GM18517 (cell line): ENCODE data around the gene GPR137C.

ENCODE experiments used
- ATAC-seq: cut with Tn5 transposase; IDR thresholded peaks from one replicate; pipeline ENCODE4 v1.9.1; 2021; ENCODE audit warnings: mild to moderate bottlenecking, moderate library complexity; ENCODE audit not compliant: unreplicated experiment

The GPR137C gene, protein sequence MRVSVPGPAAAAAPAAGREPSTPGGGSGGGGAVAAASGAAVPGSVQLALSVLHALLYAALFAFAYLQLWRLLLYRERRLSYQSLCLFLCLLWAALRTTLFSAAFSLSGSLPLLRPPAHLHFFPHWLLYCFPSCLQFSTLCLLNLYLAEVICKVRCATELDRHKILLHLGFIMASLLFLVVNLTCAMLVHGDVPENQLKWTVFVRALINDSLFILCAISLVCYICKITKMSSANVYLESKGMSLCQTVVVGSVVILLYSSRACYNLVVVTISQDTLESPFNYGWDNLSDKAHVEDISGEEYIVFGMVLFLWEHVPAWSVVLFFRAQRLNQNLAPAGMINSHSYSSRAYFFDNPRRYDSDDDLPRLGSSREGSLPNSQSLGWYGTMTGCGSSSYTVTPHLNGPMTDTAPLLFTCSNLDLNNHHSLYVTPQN

DNA sequence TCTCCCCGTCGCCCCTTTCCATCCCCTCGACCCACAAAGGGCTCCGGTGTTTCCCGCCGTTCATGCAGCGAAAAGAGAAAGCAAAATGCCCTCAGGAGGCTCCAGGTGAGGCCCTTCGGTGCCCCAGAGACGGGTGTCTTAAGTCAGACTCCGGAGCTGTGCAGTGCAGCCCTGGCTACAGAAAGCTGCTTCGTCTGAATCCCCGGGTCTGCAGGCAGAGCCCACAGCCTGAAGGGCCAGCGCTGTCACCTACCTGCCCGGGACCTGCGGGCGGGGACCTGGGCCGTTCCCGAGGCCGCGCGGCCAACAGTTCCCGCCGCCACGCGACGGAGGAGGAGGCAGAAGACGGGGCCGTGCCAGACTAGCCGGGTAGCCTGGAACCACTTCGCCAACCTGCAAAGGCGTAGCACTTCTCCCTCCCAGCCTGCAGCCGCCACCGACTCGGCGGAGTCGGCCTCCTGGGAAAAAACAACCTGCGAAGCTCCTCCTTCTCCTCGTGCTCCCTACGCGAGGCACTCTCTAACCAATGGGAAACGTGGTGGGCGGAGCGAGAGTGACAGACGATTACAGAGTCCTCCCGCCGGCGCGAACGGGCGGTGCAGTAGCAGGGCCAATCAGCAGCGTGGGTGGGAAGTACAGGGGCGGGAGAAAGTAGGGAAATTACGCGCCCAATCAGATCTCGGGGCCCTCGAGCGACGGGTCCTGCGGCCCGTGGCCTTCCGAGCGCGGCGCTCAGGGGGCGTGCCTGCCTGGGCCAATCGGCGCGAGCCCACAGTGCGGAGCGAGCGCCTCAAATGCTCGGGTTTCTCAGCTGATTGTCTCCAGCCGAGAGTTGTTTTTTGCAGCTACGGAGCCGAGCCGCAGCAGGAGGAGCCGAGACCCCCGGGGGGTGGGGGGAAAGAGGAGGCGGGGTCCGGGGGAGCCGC is at the start of gene GPR137C, which contains the start of gene TXNDC16:
GPR137C (plus strand) TSS at position 774 of the 926 bp plus-strand sequence. CDS start 312 bp downstream, outside the sequence.
TXNDC16 (minus strand) TSS at position 443 of the 926 bp plus-strand sequence. CDS start 8,948 bp downstream, outside the sequence.
- peak; percentile 97 for ATAC-seq

DNA sequence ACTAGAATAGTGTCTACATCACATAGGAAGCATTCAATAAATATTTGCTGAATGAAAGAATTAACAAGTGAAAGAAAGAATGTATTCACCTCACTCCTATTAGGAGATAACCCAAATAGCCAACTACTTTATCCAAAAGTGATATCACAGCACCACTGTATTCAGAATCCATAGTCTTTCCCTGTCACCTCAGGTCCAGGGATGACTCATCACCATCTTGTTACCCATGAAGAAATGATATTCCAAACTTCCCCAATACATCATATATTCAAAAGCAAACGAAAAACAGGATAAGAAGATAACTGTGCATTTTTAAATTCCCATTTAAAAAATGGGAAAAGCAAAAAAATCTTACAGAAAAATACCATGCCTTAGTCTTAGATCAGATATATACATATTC is 39.4 kb upstream of the GPR137C start:
- no peak for ATAC-seq

DNA sequence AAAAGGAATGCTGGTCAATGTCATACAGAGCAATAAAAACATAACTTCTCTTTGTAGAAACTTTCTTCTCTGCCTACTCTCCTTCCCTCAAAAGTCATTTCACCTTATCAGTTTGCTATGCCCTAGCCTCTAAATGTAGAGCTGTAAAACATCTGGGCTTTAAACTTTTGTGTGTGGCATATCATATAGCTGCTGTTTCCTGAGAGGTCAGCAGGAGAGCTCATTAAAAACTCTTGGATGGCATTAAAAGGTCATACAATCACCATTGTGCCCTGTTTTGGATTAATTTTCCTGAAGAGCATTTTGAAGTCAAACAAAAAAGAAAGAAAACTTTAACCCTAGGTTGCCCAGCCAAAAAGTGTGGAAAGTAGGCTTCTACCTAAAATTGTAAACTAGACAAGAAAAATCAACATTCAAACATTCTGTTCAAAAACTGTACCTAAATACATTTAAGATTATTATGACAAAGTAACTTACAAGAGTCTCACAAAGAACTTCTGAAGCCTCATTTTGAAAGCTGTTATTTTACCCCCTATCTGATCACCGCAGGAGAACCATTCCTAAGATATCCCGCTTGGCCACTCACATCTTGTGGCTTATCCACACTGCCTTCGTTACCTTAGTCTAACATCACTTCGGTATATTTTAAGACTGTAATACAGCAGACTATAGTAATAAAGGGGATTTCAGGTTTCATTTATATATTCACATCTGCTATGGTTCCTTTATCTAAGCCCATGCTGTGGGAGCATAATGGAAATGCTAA is 38.4 kb upstream of the GPR137C start:
- ATAC-seq: no peak

DNA sequence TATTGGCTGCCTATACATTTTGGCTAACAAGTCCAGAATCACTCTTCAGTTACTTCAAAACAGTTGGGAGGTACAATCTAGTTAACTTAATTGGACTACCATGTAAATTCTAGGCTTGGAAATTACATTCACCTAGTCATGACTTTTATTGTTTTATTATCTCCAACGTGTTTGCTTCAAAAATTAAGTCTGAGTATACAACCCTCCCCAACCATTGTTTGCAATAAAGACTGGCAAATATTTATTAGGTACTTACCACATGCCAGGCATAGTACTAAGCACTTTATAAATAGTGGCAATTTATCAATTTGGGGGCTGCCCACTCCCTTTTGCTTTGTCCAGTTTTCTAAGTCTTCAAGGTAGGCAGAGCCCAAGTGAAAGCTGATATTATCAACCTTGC is 30.6 kb upstream of the GPR137C start:
- ATAC-seq: no peak

DNA sequence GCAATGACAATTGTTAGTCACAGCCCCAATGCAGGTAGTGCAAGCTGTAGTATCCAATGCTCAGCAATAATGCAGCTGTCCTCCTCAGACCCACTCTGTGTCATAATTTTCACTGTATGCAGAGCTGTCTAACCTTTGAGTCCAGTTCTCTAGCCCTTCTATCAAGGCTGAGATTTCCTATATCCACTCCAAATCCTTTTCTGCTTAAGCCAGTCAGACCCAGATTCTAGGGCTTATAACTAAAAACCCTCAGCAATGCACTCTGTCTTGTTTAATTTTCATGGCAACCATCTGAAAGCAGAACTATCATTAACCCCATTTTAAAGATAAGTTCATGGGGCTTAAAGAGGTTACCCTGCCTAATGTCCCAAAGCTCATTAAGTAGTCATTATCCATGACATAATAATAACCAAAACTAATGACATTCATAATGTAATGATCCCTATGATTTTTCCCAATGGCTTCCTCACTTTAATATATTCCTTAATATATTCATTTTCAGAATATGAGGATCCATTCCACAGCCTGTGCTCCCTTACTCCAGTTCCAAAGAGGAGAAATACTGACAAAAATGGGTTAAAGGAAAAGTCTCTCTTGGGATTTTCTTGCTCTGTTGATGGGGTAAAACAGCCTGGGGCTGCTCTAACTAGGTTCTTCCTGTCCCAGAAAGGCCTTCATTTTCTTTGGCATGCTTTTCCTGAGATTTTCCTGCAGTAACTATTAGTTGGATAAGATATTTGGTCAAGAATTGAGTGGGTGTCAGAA is 29.9 kb upstream of the GPR137C start:
- ATAC-seq: no peak

DNA sequence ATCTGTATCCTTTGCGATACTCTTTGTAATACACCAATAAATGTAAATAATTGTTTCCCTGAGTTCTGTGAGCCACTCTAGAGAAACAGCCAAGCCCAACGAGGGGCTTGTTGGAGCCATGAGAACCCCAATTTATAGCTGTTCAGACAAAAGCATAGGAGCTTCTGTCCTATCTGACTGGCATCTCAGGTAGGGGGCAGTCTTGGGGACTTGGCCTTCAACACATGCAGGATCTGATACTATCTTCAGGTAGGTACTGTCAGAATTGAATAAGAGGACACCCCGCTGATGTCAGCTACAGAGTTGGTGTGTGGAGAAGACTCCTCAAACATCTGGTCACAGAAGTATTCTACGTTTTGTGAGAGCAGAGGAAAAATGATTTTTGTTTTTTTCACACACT is 25.6 kb upstream of the GPR137C start:
- ATAC-seq: no peak

DNA sequence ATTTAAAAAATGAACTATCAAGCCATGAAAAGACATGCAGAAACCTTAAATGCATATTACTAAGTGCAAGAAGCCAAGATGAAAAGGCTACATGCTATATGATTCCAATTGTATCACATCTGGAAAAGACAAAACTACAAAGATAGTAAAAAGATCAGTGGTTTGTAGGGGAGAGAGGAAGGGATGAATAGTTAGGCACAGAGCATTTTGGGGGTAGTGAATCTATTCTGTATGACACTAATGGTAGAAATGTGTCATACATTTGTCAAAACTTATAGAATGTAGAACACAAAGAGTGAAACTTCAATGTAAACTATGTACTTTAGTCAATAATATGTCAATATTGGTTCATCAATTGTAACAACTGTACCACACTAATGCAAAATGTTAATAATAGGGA is 21.2 kb upstream of the GPR137C start:
- no peak for ATAC-seq

DNA sequence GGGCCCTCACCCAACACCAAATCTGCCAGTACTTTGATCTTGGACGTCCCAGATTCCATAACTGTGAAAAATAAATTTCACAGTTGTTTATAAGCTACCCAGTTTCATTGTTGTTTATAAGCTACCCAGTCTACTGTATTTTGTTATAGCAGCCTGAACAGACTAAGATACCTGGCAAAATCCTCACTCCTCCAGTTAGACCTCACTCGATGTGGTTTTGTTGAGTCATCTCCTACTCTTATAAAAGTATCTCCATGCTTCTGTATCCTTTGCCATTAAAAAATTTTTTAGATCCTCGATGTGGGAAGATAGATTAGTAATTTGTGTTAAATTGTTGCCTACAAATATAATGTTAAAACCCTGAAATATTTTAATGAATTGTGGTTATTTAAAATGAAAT is 16.4 kb upstream of the GPR137C start:
- no peak for ATAC-seq

DNA sequence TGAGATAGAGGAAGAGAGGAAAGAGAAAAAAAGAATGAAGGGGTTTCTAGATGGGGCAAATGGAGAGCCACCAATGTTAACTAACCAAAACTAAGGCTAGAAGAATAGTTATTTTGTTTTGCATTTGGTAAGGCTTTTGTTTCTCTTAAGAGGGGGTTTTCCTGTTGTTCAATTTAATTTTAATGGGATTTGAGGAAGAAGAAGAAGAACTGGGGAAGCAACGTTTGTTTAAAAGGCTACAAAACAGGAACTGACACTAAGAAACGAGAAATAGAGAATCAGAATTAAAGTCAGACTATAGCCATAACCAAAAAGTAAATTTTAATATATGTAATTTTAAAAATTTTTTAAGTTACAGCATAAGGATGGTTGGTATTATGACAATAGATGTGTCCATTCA is 14.0 kb upstream of the GPR137C start:
- ATAC-seq: no peak

DNA sequence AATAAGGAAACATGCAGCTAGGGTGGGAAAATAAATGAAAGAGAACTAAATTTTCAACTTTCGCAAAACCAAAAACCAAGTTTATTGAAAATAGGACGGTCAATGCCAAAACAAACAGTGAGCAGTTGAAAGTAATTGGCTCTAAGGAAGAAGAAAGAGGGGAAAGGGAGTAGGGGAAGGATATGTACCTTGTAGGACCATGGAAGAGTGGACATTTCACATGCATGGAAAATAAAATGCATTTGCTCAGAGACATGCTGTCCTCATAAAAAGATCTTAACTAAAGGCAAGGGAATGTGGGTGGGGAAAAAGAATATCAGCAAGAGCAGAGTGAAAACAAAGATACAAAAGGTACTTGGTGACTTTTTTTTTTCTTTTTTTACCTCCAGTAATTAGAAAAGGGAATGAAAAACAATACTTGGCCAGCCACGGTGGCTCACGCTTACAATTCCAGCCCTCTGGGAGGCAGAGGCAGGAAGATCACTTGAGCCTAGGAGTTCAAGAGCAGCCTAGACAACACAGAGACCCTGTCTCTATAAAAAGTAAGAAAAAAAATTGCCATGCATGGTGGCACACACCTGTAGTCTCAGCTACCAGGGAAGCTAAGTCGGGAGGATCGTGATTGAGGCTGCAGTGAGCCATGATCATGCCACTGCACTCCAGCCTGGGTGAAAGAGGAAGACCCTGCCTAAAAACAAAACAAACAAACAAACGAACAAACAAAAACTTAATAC is 6.9 kb upstream of the GPR137C start:
- ATAC-seq: no peak

DNA sequence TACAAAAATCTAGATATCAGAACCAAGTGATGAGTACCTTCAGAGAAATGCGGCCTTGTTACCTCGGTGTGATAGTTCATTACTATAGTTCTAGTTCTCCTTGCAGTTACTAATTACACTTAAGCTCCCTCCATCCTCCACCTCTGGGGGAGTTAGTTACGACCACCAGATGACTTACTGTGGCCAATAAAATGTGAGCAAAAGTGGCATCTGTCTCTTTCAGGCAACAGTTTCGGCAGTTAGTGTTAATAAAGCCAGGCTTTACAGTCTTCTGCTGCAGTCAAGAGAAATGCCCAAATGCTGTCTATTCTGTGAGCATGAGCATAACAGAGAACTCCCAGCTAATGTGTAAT is 6.3 kb upstream of the GPR137C start:
- ATAC-seq: no peak

DNA sequence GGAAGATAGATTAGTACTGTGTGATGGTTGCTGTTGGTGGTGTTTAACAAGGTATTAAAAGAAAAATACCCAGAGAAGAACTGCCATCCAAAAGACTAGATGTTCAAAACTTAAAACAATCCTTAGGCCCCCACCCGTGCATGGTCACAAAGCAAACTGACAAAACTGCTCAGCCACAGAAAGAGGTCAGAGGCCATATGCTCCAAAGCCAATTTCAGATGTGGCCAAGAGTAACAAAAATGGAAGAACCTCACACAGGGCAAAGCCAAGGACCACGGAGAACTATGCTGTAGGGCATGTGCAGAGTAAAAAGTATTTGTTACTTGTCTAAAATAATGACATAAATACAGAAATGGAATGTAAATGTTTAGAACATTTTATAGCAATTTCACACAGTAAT is 5.6 kb upstream of the GPR137C start:
- no peak for ATAC-seq

DNA sequence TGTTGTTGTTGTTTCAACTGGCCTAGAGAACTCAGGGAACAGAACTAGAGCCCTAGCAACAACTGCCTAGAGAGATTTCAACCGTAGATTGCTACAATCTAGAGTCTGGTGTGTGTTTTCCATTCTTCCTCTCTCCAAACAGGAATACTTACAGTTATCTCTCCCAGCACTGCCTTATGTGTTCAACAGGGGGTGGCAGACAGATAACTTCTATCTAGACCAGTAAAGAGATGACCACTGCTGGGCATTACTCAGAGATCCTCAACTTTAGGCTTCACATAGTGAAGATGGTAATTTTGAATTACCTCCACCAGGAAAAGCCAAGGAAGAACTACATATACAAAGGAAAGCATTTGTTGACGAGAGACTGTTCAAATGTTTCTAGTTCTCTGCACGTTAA is 5.1 kb upstream of the GPR137C start:
- ATAC-seq: no peak

DNA sequence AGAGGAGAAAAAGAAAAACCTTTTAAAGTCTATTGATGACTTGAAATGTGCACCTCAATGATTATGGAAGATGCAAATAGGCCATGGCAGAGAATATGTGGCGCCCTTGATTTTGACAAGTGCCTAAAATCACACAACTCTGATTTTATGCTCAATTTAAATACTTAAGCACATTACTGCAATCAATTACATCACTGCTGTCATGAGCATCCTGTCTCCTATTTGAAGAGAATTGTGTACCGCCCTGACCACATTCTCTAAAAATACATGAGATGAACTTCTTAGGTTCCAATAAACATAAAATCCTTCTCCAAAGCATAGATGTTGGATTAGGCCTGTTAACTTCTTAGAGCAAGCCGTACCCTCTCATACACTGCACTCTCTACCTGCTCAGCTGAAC is 2.0 kb upstream of the GPR137C start:
- no peak for ATAC-seq

DNA sequence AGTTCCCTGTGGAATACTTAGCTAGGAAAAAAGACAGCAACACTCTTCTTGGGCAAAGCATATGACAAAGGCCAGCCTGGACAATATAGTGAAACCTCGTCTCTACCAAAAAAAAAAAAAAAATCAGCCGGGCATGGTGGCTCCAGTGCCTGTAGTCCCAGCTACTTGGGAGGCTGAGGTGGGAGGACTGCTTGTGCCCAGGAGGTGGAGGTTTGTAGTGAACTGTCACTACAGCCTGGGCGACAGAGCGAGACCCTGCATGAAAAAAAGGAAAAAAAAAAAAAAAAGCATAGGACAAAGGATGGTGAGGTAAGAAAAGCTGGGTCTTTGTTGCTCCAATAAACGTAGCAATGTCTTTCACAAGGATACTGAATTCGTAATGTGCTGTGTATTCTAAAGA is 1.4 kb upstream of the GPR137C start:
- ATAC-seq: no peak

DNA sequence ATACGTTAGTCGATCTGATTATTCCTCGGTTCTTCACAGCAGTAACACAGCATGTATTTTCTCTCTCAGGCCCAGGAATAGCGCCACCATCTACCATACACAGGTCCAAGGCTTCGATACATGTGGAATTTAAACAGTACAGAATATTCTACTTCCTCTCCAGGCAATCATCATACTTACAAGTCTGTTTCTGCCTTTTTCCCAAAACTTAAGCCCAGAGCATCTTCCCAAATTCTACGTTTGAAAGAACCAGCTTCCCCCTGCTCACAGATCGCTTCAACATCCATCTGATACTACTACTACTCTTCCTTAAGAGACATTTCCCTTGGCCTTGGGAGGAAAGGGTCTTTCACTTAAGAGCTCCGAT is 957 bp upstream of the GPR137C start:
- no peak for ATAC-seq

DNA sequence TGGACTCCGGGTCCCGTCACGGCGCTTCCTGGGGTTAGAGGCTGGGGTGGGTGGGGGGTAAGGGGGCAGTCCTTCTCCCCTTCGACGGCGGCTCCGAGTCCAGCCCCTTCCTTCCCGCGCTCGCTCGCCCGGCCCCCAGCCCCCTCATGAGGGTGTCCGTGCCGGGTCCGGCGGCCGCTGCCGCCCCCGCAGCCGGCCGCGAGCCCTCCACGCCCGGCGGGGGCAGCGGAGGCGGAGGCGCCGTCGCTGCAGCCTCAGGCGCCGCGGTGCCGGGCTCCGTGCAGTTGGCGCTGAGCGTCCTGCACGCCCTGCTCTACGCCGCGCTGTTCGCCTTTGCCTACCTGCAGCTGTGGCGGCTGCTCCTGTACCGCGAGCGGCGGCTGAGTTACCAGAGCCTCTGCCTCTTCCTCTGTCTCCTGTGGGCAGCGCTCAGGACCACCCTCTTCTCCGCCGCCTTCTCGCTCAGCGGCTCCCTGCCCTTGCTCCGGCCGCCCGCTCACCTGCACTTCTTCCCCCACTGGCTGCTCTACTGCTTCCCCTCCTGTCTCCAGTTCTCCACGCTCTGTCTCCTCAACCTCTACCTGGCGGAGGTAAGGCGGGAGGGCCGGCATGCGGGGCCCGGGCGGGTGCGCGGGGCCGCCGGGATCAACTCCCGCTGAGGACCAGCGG is 500 bp downstream of the GPR137C start:
- no peak for ATAC-seq

DNA sequence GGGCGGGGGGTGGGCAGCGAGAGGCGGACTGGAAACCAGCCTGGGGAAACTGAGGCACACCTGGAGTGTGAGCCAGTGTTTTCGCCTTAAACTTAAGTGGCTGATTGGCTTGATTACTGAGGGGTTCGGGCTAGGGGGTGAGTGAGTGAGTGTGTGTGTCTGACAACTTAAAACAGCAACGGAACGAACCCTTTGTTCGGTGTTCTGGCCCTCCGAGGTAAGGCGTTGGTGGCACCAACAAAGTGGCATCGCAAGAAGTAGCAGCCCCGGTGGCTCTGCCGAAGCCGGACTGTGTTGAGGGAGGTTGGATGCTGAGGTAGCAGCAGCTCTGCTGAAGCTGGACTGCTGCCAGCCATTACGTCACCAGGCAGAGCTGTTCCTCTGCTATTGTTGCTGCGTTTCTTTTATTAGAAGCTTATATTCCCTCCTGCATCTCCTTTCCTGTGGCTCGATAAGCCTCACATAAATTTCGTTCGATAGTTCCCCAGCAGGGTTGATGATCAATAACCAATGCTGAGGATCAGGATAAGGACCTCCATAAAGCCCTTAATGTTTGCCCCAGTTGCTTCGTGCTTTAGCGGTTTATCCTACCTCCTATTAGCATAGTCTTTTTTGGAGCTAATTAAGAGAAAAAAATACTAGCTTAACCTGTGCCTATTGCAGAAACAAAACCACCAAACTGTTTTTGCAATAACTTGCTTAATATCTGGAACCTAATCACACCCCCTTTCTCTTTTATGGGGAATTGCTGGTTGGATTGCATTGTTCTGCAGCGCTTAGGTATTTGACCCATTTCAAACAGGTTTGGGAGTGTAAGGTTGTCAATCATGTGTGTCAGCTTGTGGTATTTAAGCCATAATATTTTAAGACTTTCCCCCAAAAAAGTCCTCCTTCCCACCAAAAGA is 1.3 kb downstream of the GPR137C start:
- no peak for ATAC-seq
